ENCODE data around the gene EPHA4. TPM values are rescaled to one million over a fixed set of nuclear protein-coding genes. Genes with fewer than 3 reads are reported as not detected.

Gene EPHA4
- total RNA-seq, 1 experiment from 2014 or later, result 3.2 TPM

DNA sequence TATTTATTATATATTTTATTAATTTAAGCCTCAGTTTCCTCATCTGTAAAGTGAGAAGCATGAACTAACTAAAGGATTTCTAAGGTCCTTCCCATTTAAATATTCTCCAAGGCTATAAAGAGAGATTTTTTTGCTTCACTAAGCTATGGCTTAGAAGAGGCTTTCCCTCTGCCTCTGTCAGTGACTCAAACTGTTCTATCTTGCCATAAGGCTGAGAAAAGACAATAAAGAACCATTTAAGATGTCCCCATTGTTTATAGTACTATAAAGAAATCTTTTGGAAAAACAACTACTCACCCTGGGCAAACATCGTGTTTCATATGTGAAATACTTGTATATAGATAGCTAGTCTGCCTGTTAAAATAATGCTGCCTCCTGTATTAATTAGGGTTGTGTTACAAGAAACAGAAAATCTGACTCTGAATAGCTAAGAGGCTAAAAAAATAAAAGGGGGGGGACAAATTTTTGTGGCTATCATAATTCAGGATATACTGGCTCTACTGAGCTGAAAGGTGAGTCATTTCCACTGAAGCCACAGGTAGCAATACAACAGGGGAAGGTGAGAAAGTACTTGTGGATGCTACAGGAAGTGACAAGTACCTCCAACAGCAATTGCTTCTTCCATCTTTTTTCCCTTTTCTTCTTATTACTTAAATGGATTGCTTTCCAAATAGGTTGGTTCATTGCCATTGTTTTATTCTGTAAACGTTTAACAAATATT lies 25.4 kb downstream of the EPHA4 start:
- Mint-ChIP-seq H3K4me3 (ENCODE audit: low read depth, unreplicated experiment) (no peak overlapping the region), H3K27ac (ENCODE audit: unreplicated experiment) (peak overlapping the region; percentile 4), H3K9me3 (ENCODE audit: low read depth, unreplicated experiment) (no peaks in the 10 kb centered on the region), H3K4me1 (ENCODE audit: low read depth, unreplicated experiment) (peaks cover 15% of the 10 kb centered on the region), H3K36me3 (ENCODE audit: insufficient read depth, unreplicated experiment) (no peaks in the 10 kb centered on the region), H3K27me3 (ENCODE audit: unreplicated experiment) (no peaks in the 10 kb centered on the region)
- BruUV-seq (replicated peaks), result no TSS peak
- DNase-seq, result no peak
- intact Hi-C loops (cut with micrococcal nuclease; ENCODE audit: unreplicated experiment), result no loop called here
- no peak for TF ChIP-seq CTCF (IDR thresholded peaks at IDR 0.05; ENCODE audit: unreplicated experiment)
- CTCF ChIA-PET, result interaction anchor here (0.6 kb wide), 1 partner anchor 326 kb away, joined by 4 read pairs; no protein-coding TSS in a partner anchor

- intact Hi-C loops (cut with micrococcal nuclease; ENCODE audit: unreplicated experiment), result no loop called here
- no peak for TF ChIP-seq CTCF (IDR thresholded peaks at IDR 0.05; ENCODE audit: unreplicated experiment)
- Mint-ChIP-seq H3K9me3 (ENCODE audit: low read depth, unreplicated experiment) (no peaks in the 10 kb centered on the region), H3K36me3 (ENCODE audit: insufficient read depth, unreplicated experiment) (no peaks in the 10 kb centered on the region), H3K4me1 (ENCODE audit: low read depth, unreplicated experiment) (peaks cover 10% of the 10 kb centered on the region), H3K27me3 (ENCODE audit: unreplicated experiment) (no peaks in the 10 kb centered on the region), H3K4me3 (ENCODE audit: low read depth, unreplicated experiment) (no peak overlapping the region), H3K27ac (ENCODE audit: unreplicated experiment) (no peak overlapping the region)
- no TSS peak for BruUV-seq (replicated peaks)
- CTCF ChIA-PET, result no interaction called here
- no peak for DNase-seq
Measured at GRCh38 chr2:221541131-221541735, 30.9 kb downstream of the EPHA4 start.

DNA sequence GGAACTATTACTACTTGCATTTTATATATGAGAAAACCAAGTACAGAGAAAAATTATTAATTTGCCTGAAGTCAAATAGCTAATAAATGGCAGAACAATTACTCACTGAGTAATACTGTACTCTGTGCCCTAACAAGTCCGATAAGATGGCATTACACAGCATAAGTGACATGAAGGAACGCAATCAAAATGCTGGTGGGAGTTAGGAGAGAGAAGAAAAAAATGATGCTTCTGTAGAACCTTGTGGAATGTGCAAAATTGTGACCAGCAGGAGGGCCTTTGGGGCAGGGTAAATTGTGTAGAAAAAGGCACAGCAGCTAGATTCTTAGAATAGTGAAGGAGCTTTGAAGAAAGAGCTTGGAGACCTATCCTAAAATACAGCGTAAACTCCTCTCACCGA lies 32.9 kb downstream of the EPHA4 start:
- Mint-ChIP-seq H3K27me3 (ENCODE audit: unreplicated experiment) (no peaks in the 10 kb centered on the region), H3K27ac (ENCODE audit: unreplicated experiment) (no peak overlapping the region), H3K9me3 (ENCODE audit: low read depth, unreplicated experiment) (no peaks in the 10 kb centered on the region), H3K36me3 (ENCODE audit: insufficient read depth, unreplicated experiment) (no peaks in the 10 kb centered on the region), H3K4me3 (ENCODE audit: low read depth, unreplicated experiment) (no peak overlapping the region), H3K4me1 (ENCODE audit: low read depth, unreplicated experiment) (peaks cover 10% of the 10 kb centered on the region)
- CTCF ChIA-PET, result no interaction called here
- DNase-seq, result no peak
- intact Hi-C loops (cut with micrococcal nuclease; ENCODE audit: unreplicated experiment), result no loop called here
- no peak for TF ChIP-seq CTCF (IDR thresholded peaks at IDR 0.05; ENCODE audit: unreplicated experiment)
- no TSS peak for BruUV-seq (replicated peaks)

GRCh38 chr2:221535824-221536223 lies 36.3 kb downstream of the EPHA4 start:
- intact Hi-C loops (cut with micrococcal nuclease; ENCODE audit: unreplicated experiment), result no loop called here
- no peaks in the 10 kb centered on the region for H3K27me3 Mint-ChIP-seq (ENCODE audit: unreplicated experiment)
- no peak for DNase-seq
- no peaks in the 10 kb centered on the region for H3K36me3 Mint-ChIP-seq (ENCODE audit: insufficient read depth, unreplicated experiment)
- CTCF ChIA-PET, result no interaction called here
- H3K4me1 Mint-ChIP-seq (ENCODE audit: low read depth, unreplicated experiment), result peaks cover 10% of the 10 kb centered on the region
- H3K9me3 Mint-ChIP-seq (ENCODE audit: low read depth, unreplicated experiment), result no peaks in the 10 kb centered on the region
- no peak overlapping the region for H3K27ac Mint-ChIP-seq (ENCODE audit: unreplicated experiment)
- BruUV-seq (replicated peaks), result no TSS peak
- no peak overlapping the region for H3K4me3 Mint-ChIP-seq (ENCODE audit: low read depth, unreplicated experiment)
- TF ChIP-seq CTCF (IDR thresholded peaks at IDR 0.05; ENCODE audit: unreplicated experiment), result no peak
